ENCODE measurements around the gene TRAF3.

Gene TRAF3

DNA sequence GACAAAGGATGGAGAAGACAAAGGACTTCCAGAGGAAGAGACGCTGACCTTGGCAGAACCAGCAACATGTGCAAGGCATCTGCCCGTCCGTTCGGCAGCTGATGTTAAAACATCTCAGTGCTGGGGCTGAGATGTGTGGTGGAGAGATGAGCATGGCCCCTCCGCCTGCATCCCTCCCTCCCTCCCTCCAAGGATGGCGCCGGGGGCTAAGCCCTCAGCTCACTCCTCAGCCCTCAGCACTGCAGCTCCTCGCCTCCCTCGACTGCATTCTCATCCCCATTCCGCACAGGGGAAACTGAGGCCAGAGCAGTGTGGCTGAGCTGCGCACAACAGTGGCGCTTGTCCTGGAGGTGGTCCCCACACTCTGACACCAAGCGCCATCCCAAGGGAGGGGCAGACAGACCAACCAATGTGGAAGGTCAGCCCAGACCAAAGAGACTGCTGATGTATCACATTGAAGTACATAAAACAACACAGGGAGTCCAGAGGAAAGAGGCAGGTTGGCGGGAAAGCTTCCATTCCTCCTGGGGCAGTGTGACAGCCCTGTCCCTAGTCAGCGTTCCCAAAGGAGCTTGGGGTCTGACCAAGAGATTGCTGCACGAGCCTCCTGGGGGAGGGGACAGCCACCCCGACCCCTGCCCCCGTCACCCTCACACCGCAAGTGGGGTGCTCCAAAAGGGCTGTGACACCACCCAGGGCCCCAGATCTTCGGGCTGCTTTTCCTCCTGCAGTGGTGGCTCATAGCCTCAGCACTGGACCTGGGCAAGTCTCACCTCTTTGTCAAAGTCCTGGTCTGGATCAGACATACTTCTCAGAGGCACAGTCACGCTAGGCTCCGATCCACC, 160.3 kb downstream of the TRAF3 start:
- H3K4me3 ChIP-seq (ENCODE audit: low read length) = no peak overlapping the region
- DNase-seq (ENCODE audit: low read depth) = no peak
- TF ChIP-seq, protein P1, sequence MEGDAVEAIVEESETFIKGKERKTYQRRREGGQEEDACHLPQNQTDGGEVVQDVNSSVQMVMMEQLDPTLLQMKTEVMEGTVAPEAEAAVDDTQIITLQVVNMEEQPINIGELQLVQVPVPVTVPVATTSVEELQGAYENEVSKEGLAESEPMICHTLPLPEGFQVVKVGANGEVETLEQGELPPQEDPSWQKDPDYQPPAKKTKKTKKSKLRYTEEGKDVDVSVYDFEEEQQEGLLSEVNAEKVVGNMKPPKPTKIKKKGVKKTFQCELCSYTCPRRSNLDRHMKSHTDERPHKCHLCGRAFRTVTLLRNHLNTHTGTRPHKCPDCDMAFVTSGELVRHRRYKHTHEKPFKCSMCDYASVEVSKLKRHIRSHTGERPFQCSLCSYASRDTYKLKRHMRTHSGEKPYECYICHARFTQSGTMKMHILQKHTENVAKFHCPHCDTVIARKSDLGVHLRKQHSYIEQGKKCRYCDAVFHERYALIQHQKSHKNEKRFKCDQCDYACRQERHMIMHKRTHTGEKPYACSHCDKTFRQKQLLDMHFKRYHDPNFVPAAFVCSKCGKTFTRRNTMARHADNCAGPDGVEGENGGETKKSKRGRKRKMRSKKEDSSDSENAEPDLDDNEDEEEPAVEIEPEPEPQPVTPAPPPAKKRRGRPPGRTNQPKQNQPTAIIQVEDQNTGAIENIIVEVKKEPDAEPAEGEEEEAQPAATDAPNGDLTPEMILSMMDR (IDR thresholded peaks at IDR 0.05; ENCODE audit: insufficient read depth, low read depth, low read length, missing control alignments) = no peak

DNA sequence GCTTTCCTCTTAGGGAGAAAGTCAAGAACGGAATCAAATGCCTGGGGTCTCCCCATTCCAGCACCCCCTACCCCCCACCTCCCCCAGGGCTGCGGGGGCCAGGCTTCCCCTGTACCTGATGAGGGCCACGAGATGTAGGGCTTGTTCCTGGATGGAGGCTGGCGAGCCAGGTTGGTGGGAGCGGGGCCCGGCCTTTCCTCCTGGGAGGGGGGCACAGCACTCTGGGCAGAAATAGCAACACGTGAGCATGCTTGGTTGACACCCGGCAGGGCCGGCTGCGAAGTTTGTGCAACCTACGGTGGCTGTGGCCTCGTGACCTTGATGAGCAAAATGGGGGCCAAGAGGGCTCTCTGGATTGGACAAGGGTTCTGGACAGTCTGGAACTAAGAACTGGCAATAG, 160.9 kb downstream of the TRAF3 start:
- no peak for DNase-seq (ENCODE audit: low read depth)
- TF ChIP-seq, protein P1 (IDR thresholded peaks at IDR 0.05; ENCODE audit: insufficient read depth, low read depth, low read length, missing control alignments) = no peak
- H3K4me3 ChIP-seq (ENCODE audit: low read length) = no peak overlapping the region

DNA sequence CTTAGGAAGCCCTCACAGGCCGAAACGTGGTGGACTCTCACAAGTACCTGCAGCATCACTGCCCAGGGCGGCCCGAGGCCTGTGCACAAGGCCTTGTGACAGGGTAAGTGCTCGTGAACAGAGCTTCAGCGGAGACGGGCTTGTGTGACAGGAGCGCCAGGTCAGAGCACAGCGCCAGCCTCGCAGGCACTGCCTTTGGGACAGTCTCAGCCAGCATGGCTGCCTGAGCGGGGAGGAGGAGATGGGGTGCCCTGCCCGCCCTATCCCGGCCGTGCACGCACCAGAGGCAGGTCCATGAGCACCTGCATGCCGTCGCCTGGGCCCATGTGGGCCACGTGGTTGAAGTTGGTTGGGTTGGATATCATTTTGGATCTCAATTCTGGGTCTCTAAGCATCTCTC, 162.1 kb downstream of the TRAF3 start:
- TF ChIP-seq, protein P1 (IDR thresholded peaks at IDR 0.05; ENCODE audit: insufficient read depth, low read depth, low read length, missing control alignments) = no peak
- H3K4me3 ChIP-seq (ENCODE audit: low read length) = no peak overlapping the region
- DNase-seq (ENCODE audit: low read depth) = no peak

GRCh38 chr14:102939820-102940561, 162.7 kb downstream of the TRAF3 start:
- TF ChIP-seq, protein P1 (IDR thresholded peaks at IDR 0.05; ENCODE audit: insufficient read depth, low read depth, low read length, missing control alignments) = no peak
- no peak overlapping the region for H3K4me3 ChIP-seq (ENCODE audit: low read length)

GRCh38 chr14:102940729-102941362, 163.6 kb downstream of the TRAF3 start:
- TF ChIP-seq, protein P1 (IDR thresholded peaks at IDR 0.05; ENCODE audit: insufficient read depth, low read depth, low read length, missing control alignments) = no peak
- no peak for DNase-seq (ENCODE audit: low read depth)
- H3K4me3 ChIP-seq (ENCODE audit: low read length) = no peak overlapping the region

More at GRCh38 chr14:102939820-102940561, 162.7 kb downstream of the TRAF3 start:
- DNase-seq (ENCODE audit: low read depth) = no peak

DNA sequence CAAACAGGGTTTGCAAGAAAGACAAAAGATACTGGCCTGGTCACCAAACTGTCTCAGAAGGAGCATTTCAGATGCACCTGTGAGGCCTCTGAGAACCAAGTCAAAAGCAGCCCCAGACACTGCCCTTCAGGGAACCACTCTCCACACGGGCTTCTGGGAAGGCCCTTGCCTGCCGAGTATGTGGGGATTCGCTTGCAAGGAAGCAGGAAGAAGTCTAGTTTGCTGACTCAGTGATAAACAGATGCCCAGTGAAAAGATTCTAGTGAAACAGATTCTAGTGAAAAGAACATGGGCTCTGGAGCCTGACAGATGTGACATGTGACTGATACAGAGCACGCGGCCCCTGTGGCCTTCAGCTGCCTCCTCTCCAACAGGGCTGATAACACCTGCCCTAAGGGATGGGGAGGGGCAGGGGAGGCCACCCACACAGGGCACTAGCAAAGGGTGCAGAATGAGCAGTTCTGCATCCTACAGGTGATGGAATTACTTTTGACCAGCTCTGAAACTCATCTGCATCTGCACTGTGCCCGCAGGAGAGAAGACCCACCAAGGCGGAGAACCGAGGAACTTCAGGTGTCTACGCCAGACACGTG, 164.3 kb downstream of the TRAF3 start:
- no peak for DNase-seq (ENCODE audit: low read depth)
- no peak overlapping the region for H3K4me3 ChIP-seq (ENCODE audit: low read length)
- TF ChIP-seq, protein P1 (IDR thresholded peaks at IDR 0.05; ENCODE audit: insufficient read depth, low read depth, low read length, missing control alignments) = no peak
